ENCODE data around the gene HACD2.

GRCh38 chr3:123547881-123548519 is 36.9 kb downstream of the HACD2 start:
- TF ChIP-seq CTCF (conservative IDR thresholded peaks at IDR 0.05; ENCODE audit: low read length) (no peak), EZH2phosphoT487 (IDR thresholded peaks at IDR 0.05; ENCODE audit: borderline replicate concordance) (no peak)
